HG03039 (cell line): Measurements from ENCODE around the gene GJD3.
"Not testable (repeated sequence)": the region's sequence is repeated elsewhere in the genome, so short reads cannot be mapped to it uniquely, and the experiment has no call there.

Source experiments
- ATAC-seq: cut with Tn5 transposase; IDR thresholded peaks from one replicate; pipeline ENCODE4 v1.9.1; 2021; ENCODE audit warnings: mild to moderate bottlenecking, moderate library complexity; ENCODE audit not compliant: unreplicated experiment

Gene GJD3, protein sequence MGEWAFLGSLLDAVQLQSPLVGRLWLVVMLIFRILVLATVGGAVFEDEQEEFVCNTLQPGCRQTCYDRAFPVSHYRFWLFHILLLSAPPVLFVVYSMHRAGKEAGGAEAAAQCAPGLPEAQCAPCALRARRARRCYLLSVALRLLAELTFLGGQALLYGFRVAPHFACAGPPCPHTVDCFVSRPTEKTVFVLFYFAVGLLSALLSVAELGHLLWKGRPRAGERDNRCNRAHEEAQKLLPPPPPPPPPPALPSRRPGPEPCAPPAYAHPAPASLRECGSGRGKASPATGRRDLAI

GRCh38 chr17:40364121-40364861, at the start of gene GJD3:
Gene GJD3, minus strand, starts transcription at chr17:40364737. Its CDS starts 922 bp downstream, at chr17:40363815.
- no peak for ATAC-seq

- not testable (repeated sequence) for ATAC-seq
Observed at GRCh38 chr17:40414312-40414711, 49.8 kb upstream of the GJD3 start.

- ATAC-seq: no peak
Observed at GRCh38 chr17:40412880-40413279, 48.3 kb upstream of the GJD3 start.

- ATAC-seq: no peak
Observed at GRCh38 chr17:40411821-40412220, 47.3 kb upstream of the GJD3 start.

GRCh38 chr17:40410082-40410481, 45.5 kb upstream of the GJD3 start:
- no peak for ATAC-seq

DNA sequence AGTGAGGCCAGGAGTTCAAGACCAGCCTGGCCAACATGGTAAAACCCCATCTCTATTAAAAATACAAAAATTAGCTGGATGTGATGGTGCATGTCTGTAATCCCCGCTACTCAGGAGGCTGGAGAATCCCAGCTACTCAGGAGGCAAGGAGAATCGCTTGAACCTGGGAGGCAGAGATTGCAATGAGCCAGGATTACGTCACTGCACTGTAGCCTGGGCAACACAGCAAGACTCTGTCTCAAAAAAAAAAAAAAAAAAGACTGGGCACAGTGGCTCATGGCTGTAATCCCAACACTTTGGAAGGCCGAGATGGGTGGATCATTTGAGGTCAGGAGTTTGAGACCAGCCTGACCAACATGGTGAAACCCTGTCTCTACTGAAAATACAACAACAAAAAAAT, 45.0 kb upstream of the GJD3 start:
- ATAC-seq: not testable (repeated sequence)

DNA sequence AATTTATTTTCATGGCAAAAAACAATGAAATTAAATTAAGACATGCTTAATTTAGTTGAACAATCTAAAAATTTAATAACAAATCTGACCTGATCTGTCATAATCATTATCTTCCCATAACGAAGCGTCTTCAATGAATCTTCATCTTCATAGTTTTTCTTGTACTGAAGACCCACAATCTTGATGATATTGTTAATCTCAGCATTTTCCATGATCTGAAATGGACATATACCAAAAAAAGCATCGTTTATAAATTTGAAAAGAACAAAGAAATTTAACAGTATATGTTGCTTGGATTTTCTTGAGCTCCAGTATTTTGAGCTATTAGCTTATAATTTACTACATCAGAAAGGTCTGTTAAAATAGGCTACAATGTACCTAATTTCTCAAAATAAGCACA, 42.9 kb upstream of the GJD3 start:
- no peak for ATAC-seq

GRCh38 chr17:40404003-40404402, 39.5 kb upstream of the GJD3 start:
- no peak for ATAC-seq

DNA sequence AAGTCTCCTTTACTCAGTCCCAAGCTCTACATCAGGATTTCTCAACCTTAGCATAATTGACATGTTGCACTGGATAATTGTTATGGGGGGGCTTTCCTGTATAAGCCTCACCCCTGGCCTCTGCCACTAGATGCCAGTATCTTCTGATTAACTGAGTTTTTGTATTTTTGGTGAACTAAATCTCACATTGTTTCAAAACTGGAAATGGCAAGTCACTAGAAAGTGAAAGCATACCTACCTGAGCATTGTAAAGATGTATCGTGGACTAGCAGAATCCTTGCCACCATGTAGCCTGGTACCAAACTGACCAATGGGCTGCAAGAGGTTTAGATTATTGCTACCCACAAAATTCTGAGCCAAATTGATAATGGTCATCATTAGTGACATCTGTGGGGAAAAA, 38.1 kb upstream of the GJD3 start:
- no peak for ATAC-seq

DNA sequence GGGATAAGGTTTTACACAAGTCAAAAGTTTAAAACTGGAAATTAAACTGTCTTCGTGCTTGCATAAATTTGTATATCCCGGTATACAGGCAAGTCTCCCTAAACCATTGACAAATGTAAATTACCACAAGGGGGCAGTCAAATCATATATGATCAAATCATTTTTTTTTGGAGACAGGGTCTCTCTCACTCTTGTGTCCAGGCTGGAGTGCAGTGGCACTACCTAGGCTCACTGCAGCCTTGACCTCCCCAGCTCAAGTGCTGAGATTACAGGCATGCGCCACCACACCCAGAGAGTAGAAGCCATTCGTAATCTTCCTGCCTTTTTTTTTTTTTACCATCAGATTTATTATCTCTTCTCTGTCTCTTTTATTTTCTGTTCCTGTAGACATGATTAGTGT, 34.6 kb upstream of the GJD3 start:
- ATAC-seq: no peak

DNA sequence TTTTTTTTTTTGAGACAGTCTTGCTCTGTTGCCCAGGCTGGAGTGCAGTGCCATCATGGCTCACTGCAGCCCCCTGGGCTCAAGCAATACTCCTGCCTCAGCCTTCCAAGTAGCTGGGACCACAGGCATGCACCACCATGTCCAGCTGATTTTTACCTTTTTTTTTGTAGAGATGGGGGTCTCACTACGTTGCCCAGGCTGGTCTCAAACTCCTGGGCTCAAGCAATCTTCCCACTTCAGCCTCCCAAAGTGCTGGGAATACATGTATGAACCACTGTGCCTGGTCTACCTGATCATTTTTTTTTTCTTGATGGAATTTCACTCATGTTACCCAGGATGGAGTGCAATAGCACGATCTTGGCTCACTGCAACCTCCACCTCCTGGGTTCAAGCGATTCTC, 22.0 kb upstream of the GJD3 start:
- not testable (repeated sequence) for ATAC-seq

DNA sequence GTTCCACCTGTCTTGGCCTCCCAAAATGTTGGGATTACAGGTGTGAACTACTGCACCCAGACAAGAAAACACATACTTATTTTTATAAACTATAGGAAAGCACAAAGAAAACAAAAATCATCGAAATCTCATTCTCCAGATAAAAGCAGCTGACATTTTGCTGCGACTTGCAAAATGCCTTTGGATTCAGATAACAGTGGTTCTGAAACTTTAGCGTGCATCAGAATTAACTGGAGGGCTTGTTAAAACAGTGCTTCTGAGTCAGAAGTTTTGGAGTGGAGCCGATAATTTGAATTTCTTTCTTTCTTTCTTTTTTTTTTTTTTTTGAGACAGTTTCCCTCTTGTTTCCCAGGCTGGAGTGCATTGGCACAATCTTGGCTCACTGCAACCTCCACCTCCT, 17.7 kb upstream of the GJD3 start:
- no peak for ATAC-seq

DNA sequence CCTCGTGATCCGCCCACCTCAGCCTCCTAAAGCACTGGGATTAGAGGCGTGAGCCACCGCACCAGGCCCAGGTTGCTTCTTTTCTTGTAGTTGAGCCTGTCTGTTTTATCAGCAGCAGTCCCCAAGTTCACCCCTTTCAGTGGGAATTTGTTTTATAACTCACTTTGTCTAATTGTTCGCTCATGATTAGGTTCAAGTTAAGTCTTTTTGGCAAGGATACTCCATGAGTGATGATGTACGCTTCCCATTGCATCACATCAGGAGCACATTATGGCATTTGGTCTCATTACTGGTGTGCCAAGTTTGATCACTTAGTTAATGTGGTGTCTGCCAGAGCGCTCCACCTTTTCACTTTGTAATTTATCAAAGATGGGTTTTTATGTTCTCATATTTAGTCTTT, 14.4 kb upstream of the GJD3 start:
- no peak for ATAC-seq

DNA sequence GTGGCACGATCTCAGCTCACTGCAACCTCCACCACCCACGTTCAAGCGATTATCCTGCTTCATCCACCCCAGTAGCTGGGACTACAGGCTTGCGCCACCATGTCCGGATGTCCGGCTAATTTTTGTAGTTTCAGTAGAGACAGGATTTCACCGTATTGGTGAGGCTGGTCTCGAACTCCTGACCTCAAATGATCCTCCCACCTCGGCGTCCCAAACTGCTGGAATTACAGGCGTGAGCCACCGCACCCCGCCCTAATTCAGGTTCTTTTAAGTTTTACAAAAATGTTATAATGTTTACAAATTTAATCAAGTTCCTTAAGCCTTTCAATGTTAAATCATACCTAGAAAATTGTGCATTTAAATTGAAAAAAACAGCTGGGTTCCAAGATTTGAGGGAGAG, 13.3 kb upstream of the GJD3 start:
- no peak for ATAC-seq

- not testable (repeated sequence) for ATAC-seq
Observed at GRCh38 chr17:40376541-40376940, 12.0 kb upstream of the GJD3 start.

GRCh38 chr17:40375786-40376185, 11.2 kb upstream of the GJD3 start:
- not testable (repeated sequence) for ATAC-seq

- ATAC-seq: no peak
Observed at GRCh38 chr17:40374821-40375498, 10.4 kb upstream of the GJD3 start.

DNA sequence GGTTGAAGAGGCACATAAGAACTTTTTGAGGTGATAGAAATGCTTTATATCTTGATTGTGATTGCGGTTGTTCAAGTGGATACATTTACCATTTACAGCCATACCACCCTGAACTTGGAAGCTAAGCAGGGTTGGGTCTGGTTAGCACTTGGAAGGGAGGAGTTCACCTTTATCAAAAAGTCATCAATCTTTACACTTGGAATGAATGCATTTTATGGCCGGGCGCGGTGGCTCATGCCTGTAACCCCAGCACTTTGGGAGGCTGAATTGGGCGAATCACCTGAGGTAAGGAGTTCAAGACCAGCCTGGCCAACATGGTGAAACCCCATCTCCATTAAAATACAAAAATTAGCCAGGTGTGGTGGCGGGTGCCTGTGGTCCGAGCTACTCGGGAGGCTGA, 9.5 kb upstream of the GJD3 start:
- ATAC-seq: no peak

DNA sequence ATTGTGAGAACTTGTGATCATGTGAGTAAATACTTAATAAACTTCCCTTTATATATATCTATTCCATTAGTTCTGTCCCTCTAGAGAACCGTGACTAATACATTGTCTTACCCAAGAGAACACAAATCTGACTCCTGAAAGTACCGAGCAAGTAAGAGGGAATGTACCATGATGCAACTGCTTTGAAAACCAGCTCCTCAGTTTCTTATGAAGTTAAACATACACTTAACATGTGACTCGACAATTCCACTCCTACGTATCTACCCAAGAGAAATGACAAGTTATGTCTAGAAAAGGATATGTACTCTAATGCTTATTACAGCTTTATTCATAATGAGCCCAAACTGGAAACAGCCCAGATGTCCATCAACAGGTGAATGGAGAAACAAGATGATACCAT, 8.8 kb upstream of the GJD3 start:
- ATAC-seq: no peak

GRCh38 chr17:40372644-40373043, 8.1 kb upstream of the GJD3 start:
- not testable (repeated sequence) for ATAC-seq

DNA sequence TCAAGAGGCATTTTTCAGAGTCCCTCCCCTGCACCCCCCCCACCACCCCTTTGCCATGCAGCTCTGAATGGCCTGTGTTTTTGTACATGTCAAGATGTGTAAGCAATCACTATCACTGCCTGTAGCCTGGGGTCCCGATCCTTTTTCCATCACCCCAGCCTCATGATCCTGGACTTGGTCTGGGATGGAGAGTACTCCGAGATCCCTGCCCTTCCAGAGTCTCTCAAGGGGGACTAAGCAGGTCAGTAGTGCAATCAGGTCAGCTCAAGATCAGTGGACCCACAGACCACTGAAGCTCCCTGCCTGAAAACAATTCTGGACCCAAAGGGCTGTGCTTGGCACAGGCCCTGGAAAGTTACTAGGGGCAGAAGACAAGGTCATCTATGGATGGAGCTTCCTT, 7.5 kb upstream of the GJD3 start:
- ATAC-seq: no peak
